ENCODE data around the gene PLXNA2.

- TF ChIP-seq CTCF (IDR thresholded peaks at IDR 0.05) (no peak), POLR2A (IDR thresholded peaks at IDR 0.05) (no peak), POLR2AphosphoS5 (IDR thresholded peaks at IDR 0.05) (no peak), EP300 (IDR thresholded peaks at IDR 0.05) (no peak)
These were observed 234.3 kb downstream of the PLXNA2 start for GRCh38 chr1:208009706-208010444.
